Mucosa of descending colon (tissue), 3 donors: ENCODE data around the gene SMAD7. TPM values are rescaled to one million over a fixed set of nuclear protein-coding genes. Genes with fewer than 3 reads are reported as not detected.

Source experiments
- ATAC-seq: fragments of 200-7000 bp; cut with Tn5 transposase; one replicate; pipeline ENCODE4 v1.9.1; 2020; ENCODE audit warnings: mild to moderate bottlenecking, moderate library complexity
- DNase-seq, 3 donors: peaks; one replicate each; pipeline ENCODE4 v3.0.0-alpha.2; 2020
- H3K36me3 ChIP-seq: fragments of 200-600 bp; one replicate; pipeline ENCODE4 v1.8.0; 2021; ENCODE audit warnings: low read depth, mild to moderate bottlenecking
- H3K4me1 ChIP-seq: fragments of 200-600 bp; one replicate; pipeline ENCODE4 v1.8.0; 2021; ENCODE audit warnings: low read depth, mild to moderate bottlenecking
- H3K4me3 ChIP-seq: fragments of 200-600 bp; one replicate; pipeline ENCODE4 v1.8.0; 2021; ENCODE audit warnings: mild to moderate bottlenecking
- H3K9me3 ChIP-seq: fragments of 200-600 bp; one replicate; pipeline ENCODE4 v1.8.0; 2021; ENCODE audit warnings: mild to moderate bottlenecking
- CTCF ChIP-seq: fragments of 200-600 bp; IDR thresholded peaks from one replicate; pipeline ENCODE4 v1.8.0; 2022; ENCODE audit warnings: antibody characterized with exemption, mild to moderate bottlenecking
- intact Hi-C, 2 donors: fragments of 100-400 bp; cut with DNase I in 1 of 2; cut with micrococcal nuclease in 1 of 2; formaldehyde crosslinking; loops; one replicate each; pipeline versions ENCODE4 v1.11.0 to v1.11.1; 2022; cut with DNase I, micrococcal nuclease
- total RNA-seq, 3 donors: library from RNA; stranded (reverse); fragmentation: NEBNext Ultra II Directional in 2 of 3; extraction: Animal tissue kit (Norgen Biotek cat#: 25700) in 2 of 3; gene quantifications; one replicate each; pipeline versions ENCODE4 v1.2.1 to v1.2.4, GENCODE V29; 2021 to 2023
- donor health status: DM: no; HTN: no; CAD: no; lungs with moderate emphysema.
- donor health status: DM: no; HTN: no; CAD: no.
- donor health status: DM: no; HTN: yes; CAD: no.

The SMAD7 gene
- total RNA-seq, 3 donors from 2014 or later: 22.3 to 67.4 (median 33.1) TPM

DNA sequence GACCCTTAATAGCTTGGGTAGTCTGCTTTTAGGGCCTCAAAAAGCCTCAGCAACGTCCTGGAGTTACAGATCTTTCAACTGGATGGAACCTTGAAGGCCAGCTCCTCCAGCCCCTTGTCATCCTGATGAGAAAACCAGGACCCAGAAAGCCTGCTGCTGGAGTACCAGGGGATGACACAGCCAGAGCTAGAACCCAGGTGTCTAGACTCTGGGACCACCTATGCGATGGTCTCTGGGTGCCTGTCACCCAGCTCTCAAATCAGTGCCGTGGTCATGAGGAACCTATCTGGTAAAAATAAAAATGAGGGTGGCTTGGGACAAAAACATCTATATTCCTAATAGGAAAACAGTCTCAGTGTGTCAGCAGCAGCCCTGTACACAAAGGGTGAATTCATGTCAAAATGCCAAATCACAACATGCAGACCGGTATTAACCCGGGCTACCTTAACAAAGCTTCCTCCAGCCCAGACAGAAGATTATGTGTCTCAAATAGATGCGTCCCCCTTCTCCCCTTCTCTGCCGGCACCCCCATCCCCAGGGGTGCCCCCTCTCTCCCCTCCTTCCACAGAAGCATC lies 28.5 kb downstream of the SMAD7 start:
- Histone ChIP-seq H3K36me3 (no peaks in the 10 kb centered on the region), H3K4me1 (peaks cover 51% of the 10 kb centered on the region), H3K9me3 (no peaks in the 10 kb centered on the region), H3K4me3 (no peak overlapping the region)
- intact Hi-C loops: loop anchor here in 1 of 2 donors (10.0 kb wide), 1 partner anchor 138 kb away; no protein-coding TSS in a partner anchor
- ATAC-seq: no peak
- no peak for DNase-seq
- no peak for TF ChIP-seq CTCF

DNA sequence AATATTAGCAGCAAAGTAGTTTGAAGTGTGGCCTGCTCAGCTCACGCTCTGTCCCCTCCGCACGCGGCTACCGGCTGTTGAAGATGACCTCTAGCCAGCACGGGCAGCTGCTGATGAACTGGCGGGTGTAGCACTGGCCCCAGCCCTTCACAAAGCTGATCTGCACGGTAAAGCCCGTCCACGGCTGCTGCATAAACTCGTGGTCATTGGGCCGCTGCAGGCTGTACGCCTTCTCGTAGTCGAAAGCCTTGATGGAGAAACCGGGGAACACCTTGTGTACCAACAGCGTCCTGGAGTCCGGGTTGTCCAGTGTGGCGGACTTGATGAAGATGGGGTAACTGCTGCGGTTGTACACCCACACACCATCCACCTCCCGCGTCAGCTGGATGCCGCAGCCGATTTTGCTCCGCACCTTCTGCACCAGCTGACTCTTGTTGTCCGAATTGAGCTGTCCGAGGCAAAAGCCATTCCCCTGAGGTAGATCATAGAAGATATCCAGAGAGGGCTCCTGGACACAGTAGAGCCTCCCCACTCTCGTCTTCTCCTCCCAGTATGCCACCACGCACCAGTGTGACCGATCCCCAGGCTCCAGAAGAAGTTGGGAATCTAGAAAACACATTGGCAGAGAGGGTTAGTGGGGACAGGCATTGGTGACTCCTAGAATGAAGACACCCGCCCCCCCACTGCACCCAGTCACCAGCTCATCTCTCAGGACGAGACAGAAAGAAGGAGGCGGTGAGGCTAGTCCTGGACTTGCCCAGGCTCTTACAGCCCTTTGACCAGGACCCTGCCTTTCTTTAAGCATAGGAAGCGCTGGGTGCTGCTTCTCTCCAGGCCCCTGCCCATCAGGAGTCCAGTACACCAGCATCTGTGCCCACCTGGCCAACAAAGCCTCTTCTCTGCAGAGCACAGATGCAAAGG lies 29.2 kb downstream of the SMAD7 start:
- no peak for ATAC-seq
- Histone ChIP-seq H3K4me1 (peaks cover 43% of the 10 kb centered on the region), H3K4me3 (no peak overlapping the region), H3K9me3 (no peaks in the 10 kb centered on the region), H3K36me3 (no peaks in the 10 kb centered on the region)
- intact Hi-C loops: loop anchor here in 1 of 2 donors (10.0 kb wide), 1 partner anchor 137 kb away; no protein-coding TSS in a partner anchor
- peak in 1 of 3 donors; percentile 54 for DNase-seq
- no peak for TF ChIP-seq CTCF

- intact Hi-C loops: loop anchor here in 1 of 2 donors (10.0 kb wide), 1 partner anchor 136 kb away; no protein-coding TSS in a partner anchor
- peaks cover 35% of the 10 kb centered on the region for H3K4me1 ChIP-seq
- DNase-seq (peak in 2 of 3 donors; percentile 23 to 40), ATAC-seq (no peak)
- no peaks in the 10 kb centered on the region for H3K36me3 ChIP-seq
- TF ChIP-seq CTCF: no peak
- H3K4me3 ChIP-seq: no peak overlapping the region
- no peaks in the 10 kb centered on the region for H3K9me3 ChIP-seq
These were observed 30.2 kb downstream of the SMAD7 start for GRCh38 chr18:48920408-48921038.

DNA sequence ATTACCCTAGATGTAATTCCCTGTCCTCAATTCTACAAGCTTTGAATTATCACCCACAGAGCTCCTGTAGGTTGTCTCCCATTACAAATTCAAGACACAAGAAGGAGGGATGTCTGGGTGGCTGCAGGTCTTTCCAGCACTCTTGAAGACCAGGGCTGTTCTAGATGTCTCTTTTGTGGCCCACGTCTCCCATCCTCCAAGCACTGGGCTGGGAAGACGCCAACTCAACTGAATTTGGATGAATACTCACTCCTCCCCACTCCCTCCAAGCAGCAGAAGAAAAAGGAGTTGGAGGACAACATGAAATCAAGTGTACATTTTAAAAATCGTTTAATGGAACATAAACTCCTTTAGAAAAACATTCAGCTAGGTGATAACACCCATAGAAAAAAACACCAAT lies 31.2 kb downstream of the SMAD7 start:
- intact Hi-C loops: no loop called here
- no peak for DNase-seq
- H3K9me3 ChIP-seq: no peaks in the 10 kb centered on the region
- no peak for ATAC-seq
- no peak for TF ChIP-seq CTCF
- no peak overlapping the region for H3K4me3 ChIP-seq
- H3K4me1 ChIP-seq: peaks cover 25% of the 10 kb centered on the region
- H3K36me3 ChIP-seq: no peaks in the 10 kb centered on the region

DNA sequence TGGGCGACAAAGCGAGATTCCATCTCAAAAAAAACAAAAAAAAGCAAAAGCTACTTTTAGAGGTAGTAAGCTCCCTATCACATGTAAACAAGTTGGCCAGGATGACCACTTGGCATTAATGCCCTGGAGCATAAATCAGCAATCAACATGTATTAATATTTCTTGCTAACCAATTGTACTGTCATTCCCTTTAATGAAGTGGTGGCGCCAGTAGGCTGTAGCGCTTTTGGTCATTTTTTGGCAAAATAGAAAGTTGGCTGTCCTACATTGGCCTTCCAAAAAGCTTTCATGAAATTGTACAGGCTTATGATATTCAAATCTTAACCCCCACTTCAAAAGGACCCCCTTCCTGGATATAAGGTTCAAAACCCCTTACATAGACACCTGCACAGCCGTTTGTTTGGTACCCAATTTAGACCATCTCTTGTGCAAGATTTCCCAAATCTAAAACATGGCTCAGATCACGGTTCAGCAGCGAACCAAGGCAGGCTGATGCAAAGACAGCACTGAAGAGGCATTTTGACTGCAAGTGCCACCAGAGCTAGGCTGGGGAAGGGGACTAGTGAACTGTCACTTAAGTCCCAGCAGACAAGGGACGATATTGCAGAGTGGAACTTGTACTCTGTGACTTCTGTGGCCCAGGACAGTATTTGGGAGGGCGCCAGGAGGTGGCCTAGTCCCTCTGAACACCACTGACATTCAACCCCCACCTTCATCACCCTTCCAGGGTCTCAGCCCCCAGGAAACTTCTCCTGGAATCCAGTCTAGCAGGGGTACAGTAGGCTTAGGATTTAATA lies 31.9 kb downstream of the SMAD7 start:
- H3K4me1 ChIP-seq: peaks cover 19% of the 10 kb centered on the region
- H3K4me3 ChIP-seq: no peak overlapping the region
- no peaks in the 10 kb centered on the region for H3K9me3 ChIP-seq
- ATAC-seq (no peak), DNase-seq (no peak)
- intact Hi-C loops: no loop called here
- TF ChIP-seq CTCF: no peak
- no peaks in the 10 kb centered on the region for H3K36me3 ChIP-seq
